ENCODE results near the gene OR52L1.
"Not testable (repeated sequence)": the region's sequence is repeated elsewhere in the genome, so short reads cannot be mapped to it uniquely, and the experiment has no call there.

OR52L1 gene

GRCh38 chr11:5986885-5987284 is at the start of gene OR52L1:
Gene OR52L1, minus strand, starts transcription at chr11:5986985. Its CDS starts 55 bp downstream, at chr11:5986930.
- no peak for DNase-seq (ENCODE audit: low spot score)

DNA sequence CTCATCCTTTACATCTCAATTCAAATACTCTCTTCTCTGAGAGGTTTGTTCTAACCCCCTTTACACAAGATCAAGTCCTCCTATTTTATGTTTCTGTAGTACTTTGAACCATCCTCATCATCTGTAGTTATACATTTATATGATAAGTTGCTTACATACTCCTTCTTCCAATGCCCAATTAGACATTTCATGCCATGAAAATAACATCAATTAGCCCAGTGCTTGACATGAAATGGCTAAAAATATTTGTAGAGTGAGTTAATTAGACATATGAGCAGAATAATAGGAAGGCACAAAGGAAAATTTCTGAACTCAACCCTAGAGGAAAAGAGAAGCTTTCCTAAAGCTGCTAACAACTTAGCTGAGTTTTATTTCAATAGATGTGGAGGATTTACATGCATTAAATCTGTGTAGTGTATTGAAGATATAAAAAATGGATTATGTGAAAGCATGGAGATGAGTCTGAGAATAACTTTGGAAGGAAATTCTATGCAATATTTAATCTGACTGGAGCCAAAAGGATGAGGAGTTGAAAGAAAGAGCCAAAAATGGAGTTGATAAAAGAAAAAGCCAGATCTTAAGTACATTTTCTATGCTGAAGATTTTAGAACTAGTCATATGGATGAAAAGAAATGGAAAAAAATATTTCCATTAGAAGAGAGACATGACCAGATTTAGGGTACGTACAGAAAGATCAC is 44.1 kb upstream of the OR52L1 start, which contains the start of gene OR56A1:
Gene OR56A1, minus strand, starts transcription at position 51 of the 698 bp plus-strand sequence. CDS start 3,066 bp downstream, outside the sequence.
- no peak for DNase-seq (ENCODE audit: low spot score)

DNA sequence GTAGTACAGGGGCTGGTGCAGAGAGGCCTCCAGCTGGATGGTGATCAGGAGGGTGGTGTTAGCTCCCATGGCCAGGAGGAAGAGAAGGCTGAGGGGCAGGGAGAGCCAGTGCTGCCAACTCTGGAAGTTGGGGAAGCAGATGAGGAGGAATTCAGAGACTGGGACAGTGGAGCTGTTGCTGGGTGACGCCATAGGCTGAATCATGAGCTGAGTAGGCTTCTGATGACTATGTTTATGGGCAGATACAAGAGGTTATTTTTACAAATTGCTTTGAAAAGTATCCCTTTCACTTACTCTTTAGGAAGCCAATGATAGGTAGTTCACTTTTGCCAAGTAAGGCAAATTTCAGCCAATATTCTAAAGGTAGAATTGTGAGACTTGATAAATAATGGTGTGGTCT is 40.7 kb upstream of the OR52L1 start:
- DNase-seq (ENCODE audit: low spot score), result no peak

DNA sequence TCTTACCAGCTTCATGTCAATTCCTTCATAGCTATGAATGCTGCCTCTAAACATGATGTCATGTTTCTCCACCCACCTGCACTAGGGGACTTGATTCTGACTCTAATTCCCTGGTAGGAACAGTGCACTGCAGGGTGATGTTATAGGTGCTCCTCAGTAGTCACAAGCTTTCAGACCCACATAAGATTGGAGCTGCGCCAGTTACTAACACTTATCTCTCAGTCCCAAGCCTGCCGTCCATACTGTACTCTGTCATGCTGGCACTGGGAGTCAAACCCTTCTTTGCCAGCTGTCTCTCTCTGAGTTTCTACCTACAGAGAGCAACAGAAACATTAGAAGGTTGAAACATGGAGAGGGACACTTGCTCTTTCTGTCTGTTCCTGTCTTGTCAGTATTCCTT is 38.3 kb upstream of the OR52L1 start:
- DNase-seq (ENCODE audit: low spot score), result no peak

GRCh38 chr11:6022956-6023355 is 36.2 kb upstream of the OR52L1 start:
- peak; percentile 45 for DNase-seq (ENCODE audit: low spot score)

GRCh38 chr11:6013042-6013441 is 26.3 kb upstream of the OR52L1 start:
- no peak for DNase-seq (ENCODE audit: low spot score)

GRCh38 chr11:6012035-6012668 is 25.4 kb upstream of the OR52L1 start:
- DNase-seq (ENCODE audit: low spot score), result no peak

DNA sequence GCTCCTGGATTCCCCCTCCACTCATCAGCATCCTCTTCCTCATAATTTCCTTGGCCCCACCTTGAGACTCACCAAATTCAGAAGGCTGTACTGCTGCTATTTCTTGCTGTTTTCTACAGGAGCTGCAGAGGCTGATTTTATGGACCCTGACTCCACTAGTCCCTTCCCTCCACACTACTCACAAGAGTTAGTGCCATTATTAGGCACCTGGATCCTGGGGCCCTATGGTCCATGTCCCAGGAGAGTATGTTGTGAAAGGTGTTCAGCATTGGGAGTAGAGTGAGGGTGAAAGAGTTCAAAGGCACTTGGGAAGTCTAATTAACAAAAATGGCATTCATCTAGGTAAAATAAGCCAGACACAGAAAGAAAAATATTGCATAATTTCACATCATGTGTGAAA is 20.1 kb upstream of the OR52L1 start, which contains the start of gene OR56A4:
Gene OR56A4, minus strand, starts transcription at position 101 of the 400 bp plus-strand sequence. CDS start 3,954 bp downstream, outside the sequence.
- DNase-seq (ENCODE audit: low spot score), result no peak

GRCh38 chr11:6006395-6006794 is 19.6 kb upstream of the OR52L1 start:
- no peak for DNase-seq (ENCODE audit: low spot score)

GRCh38 chr11:6002202-6002699 is 15.5 kb upstream of the OR52L1 start:
- DNase-seq (ENCODE audit: low spot score), result no peak

DNA sequence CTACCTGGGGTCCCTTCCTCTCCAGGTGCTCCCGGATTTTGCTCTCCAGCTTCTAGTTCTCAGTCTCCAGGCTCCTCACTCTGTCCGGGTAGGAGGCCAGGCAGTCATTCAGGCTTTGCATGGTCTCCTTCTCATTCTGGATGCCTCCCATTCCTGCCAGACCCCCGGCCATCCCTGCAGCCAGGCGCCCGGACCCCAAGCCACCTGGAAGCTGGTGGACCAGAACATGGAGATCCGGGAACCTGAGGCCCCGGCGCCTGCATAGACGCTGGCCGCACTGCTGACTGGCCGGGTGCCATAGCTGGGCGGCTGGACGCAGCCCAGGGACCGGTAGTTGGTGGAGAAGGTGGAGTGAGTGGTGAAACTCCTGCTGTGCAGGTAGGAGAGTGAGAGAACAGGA is 8.0 kb upstream of the OR52L1 start:
- no peak for DNase-seq (ENCODE audit: low spot score)

DNA sequence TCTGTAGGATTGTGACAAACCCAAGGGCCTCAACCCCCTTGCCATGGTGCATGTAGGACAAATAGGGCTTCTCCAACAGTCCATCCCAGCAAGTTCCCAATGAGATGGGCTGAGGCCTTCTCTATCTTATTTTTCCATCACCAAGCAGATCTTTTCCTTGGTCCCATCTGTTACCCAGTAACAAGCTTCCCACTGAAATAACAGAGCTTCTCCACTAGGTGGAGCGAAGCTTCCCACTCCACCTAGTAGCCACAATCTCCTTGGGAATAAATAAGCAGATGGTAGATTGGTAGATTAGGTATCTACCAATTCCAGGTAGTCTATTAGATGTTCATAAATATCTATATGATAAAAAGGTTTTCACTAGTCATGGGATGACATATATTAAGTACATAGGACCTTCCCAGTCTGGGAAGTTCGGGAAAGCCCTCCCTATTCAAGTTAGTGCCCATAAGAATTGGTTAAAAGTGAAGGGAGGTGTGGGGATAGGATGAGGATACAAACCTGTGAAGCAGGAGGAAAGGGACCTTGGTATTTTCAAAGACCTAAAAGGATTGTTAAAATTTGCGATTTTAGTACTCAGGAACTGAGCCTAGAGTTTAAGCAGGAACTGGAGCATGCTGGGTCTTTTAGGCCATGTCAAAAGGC is 5.9 kb upstream of the OR52L1 start:
- peak; percentile 54 for DNase-seq (ENCODE audit: low spot score)

DNA sequence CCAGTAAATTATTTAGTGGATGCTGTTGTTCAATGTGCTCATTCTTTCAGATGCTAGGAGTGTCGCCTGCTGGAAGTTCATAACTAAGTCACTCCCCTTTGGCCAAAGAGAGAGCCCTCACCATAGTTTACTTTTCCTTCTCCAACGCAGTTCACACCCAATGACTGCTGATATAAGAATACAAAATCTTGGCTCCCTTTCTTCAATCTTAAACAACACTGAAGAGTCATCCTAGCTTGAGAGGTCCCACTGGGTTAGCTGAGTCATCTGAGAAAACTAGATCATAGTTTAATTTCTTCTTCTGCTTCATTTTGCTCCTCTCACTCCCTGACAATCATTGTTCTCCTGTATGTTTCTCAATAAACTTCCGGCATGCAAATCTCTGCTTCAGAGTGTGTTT is 5.4 kb upstream of the OR52L1 start:
- DNase-seq (ENCODE audit: low spot score), result no peak

DNA sequence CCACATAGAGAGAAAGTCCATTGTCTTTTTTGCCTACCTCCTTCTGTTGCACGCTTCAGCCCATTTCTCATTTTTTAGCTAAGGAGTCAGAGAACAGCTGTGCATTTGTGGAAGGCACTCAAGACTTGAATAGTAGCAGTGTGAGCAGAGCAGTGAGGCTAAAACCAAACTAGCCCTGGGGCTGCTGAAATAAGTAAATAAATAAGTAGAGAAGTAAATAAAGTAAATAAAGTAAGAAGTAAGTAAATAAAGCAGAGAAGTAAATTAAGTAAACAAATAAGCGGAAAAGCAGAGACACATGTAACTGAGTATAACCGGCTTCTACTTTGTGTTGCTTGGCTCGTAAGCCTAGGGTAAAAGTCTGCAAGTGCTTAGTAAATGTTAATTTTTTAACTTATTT is 2.4 kb upstream of the OR52L1 start:
- no peak for DNase-seq (ENCODE audit: low spot score)

- DNase-seq (ENCODE audit: low spot score), result no peak
These were observed 3.3 kb downstream of the OR52L1 start for GRCh38 chr11:5983443-5983842.

DNA sequence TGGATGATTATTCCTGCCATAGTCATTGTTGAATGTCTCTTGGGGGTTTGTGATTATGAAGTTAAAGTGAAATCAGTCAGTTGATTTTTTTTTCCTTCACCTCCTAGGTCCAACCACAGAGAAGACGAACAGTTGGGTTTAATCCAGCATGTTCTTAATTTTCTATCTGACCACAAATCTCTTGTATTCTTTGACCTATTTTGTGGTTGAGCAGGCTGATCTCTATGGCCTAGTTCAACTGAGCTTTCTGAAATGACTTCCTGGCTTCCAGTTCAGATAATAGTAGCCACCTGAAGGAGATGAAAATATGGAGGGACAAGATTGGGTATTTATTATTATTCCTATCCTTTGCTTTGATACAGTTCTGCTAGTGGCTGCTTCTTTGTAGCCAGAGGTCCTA is 13.3 kb downstream of the OR52L1 start:
- no peak for DNase-seq (ENCODE audit: low spot score)

- no peak for DNase-seq (ENCODE audit: low spot score)
These were observed 18.4 kb downstream of the OR52L1 start, which contains the start of gene OR56A5 for GRCh38 chr11:5968394-5968793. Gene OR56A5, minus strand, starts transcription at chr11:5968494. Its CDS starts 0 bp downstream, at chr11:5968494.

DNA sequence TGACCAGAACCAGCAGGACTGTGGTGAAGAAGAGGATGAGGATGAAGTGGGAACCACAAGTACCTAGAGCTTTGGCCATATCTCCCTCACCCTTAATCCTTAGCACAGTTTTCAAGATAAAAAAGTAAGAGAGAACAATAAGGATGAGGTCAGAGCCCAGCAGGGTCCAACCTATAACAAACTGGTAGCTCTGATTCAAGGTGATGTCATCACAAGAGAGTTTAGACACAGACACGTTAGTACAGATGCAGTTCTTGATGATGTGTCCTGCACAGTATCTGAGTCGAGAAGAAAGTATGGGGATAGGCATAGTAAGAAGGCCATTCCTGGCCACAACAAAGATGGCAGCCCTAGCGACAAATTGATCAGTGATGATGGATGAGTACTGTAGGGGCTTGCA is 19.1 kb downstream of the OR52L1 start:
- no peak for DNase-seq (ENCODE audit: low spot score)

GRCh38 chr11:5966958-5967357 is 19.8 kb downstream of the OR52L1 start:
- DNase-seq (ENCODE audit: low spot score), result no peak

DNA sequence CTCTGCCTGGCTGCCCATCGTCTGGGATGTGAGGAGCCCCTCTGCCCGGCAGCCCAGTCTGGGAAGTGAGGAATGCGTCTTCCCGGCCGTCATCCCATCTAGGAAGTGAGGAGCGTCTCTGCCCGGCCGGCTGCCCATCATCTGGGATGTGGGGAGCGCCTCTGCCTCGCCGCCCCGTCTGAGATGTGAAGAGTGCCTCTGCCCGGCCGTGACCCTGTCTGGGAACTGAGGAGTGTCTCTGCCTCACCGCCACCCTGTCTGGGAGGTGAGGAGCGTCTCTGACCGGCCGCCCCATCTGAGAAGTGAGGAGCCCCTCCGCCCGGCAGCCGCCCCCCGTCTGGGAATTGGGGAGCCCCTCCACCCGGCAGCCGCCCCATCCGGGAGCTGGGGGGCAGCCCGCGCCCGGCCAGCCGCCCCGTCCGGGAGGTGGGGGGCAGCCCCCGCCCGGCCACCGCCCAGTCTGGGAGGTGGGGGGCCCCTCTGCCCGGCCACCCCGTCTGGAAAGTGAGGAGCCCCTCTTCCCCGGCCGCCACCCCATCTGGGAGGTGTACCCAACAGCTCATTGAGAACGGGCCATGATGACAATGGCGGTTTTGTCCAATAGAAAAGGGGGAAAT is 26.0 kb downstream of the OR52L1 start:
- DNase-seq (ENCODE audit: low spot score), result not testable (repeated sequence)

DNA sequence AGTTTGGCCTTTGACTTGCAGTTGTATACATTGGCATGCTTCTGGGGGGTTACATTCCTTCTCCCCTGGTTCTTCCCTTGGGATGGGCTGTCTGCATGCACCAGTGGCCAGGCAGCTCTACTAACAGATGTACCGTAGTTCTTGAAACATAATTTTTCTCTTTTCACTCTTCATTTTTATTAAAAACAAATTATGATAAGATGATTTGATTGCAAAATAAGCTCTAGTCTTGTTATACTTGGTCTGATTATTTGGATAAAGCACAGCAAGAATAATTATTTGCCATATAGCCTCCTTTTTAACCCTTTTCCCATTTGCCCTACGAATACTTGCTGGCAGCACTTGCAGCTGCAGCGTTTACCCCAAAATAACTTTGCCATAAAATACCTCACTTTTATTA is 31.2 kb downstream of the OR52L1 start:
- no peak for DNase-seq (ENCODE audit: low spot score)

DNA sequence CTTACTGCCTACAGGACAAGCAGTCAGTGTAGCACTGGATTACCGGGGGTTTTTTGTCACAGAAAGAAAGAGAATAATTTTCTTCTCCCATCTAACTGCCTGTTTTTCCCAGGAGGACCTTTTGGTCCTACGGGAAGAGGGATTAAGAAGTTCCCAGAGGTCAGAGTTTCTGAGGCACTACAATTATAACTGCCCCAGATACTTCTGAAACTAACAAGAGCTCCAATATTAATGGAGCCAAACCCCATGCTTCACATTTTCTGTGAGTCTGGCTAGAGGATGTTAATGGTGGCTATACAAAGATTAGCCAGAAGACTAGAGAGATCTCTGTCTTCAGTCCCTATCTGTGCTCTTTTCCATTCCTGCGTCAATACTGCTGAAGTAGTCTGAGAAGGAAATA is 44.8 kb downstream of the OR52L1 start, which contains the start of gene OR56A3:
Gene OR56A3, plus strand, starts transcription at position 301 of the 400 bp plus-strand sequence. CDS start 5,096 bp downstream, outside the sequence.
- DNase-seq (ENCODE audit: low spot score), result no peak

All from GM03348 (cell line).